Spleen (tissue), 7 donors: ENCODE measurements around the gene IPO9.

ENCODE experiments used
- POLR2A ChIP-seq, 3 donors: fragments of 450-650 bp; IDR thresholded peaks; one replicate each; pipeline ENCODE4 v1.5.1; 2017; ENCODE audit warnings: antibody characterized with exemption in 3 of 3, mild to moderate bottlenecking in 1 of 3
- TF ChIP-seq, protein P1 (sequence below), 11 experiments: fragments of 200-600 bp in 7 of 11; fragments of 450-650 bp in 4 of 11; sonication (generic) in 4 of 11; IDR thresholded peaks in 8 of 11; conservative IDR thresholded peaks in 3 of 11; 1 replicate in 7 of 11; 2 replicates in 4 of 11; pipeline versions ENCODE4 v1.4.0 to v1.8.0; 2016 to 2021; ENCODE audit warnings: antibody characterized with exemption in 11 of 11, inconsistent platforms in 4 of 11, mild to moderate bottlenecking in 1 of 11
- donor health status: DM: no; HTN: no; CAD: no; lungs with moderate emphysema.
- donor health status: DM: no; HTN: no; CAD: no.
- donor health status: DM: no; HTN: no; CAD: no.

DNA sequence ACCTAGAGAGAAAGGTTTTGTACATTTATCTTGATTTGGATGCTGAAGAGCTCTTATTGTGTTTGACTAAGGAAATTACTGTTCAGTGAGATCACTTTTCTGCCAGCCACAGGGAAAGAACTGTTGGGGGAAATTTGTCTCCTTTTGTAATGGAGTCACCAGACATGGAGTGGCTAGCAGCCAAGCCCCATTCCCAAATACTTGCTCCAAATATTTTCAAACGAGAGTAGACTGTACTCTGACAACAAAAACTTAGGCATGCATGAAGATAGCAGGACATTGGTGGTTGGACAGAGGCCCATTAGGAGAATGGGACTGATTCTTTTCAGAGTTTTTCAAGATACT is 21.1 kb downstream of the IPO9 start:
- TF ChIP-seq POLR2A (IDR thresholded peaks at IDR 0.05) = no peak
- TF ChIP-seq, protein P1, sequence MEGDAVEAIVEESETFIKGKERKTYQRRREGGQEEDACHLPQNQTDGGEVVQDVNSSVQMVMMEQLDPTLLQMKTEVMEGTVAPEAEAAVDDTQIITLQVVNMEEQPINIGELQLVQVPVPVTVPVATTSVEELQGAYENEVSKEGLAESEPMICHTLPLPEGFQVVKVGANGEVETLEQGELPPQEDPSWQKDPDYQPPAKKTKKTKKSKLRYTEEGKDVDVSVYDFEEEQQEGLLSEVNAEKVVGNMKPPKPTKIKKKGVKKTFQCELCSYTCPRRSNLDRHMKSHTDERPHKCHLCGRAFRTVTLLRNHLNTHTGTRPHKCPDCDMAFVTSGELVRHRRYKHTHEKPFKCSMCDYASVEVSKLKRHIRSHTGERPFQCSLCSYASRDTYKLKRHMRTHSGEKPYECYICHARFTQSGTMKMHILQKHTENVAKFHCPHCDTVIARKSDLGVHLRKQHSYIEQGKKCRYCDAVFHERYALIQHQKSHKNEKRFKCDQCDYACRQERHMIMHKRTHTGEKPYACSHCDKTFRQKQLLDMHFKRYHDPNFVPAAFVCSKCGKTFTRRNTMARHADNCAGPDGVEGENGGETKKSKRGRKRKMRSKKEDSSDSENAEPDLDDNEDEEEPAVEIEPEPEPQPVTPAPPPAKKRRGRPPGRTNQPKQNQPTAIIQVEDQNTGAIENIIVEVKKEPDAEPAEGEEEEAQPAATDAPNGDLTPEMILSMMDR (IDR thresholded peaks at IDR 0.05 in 8 of 11, conservative IDR thresholded peaks at IDR 0.05 in 3 of 11) = no peak
